Measurements from ENCODE around the gene UCN.
"Not testable (repeated sequence)": the region's sequence is repeated elsewhere in the genome, so short reads cannot be mapped to it uniquely, and the experiment has no call there.

UCN gene

GRCh38 chr2:27323596-27324285 lies 15.5 kb upstream of the UCN start:
- H3K4me3 ChIP-seq (ENCODE audit: low read depth, low read length) = peak overlapping the region; percentile 90
- TF ChIP-seq, protein P1, sequence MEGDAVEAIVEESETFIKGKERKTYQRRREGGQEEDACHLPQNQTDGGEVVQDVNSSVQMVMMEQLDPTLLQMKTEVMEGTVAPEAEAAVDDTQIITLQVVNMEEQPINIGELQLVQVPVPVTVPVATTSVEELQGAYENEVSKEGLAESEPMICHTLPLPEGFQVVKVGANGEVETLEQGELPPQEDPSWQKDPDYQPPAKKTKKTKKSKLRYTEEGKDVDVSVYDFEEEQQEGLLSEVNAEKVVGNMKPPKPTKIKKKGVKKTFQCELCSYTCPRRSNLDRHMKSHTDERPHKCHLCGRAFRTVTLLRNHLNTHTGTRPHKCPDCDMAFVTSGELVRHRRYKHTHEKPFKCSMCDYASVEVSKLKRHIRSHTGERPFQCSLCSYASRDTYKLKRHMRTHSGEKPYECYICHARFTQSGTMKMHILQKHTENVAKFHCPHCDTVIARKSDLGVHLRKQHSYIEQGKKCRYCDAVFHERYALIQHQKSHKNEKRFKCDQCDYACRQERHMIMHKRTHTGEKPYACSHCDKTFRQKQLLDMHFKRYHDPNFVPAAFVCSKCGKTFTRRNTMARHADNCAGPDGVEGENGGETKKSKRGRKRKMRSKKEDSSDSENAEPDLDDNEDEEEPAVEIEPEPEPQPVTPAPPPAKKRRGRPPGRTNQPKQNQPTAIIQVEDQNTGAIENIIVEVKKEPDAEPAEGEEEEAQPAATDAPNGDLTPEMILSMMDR (conservative IDR thresholded peaks at IDR 0.05; ENCODE audit: low read depth, low read length) = no peak
- DNase-seq (ENCODE audit: low read depth) = no peak

GRCh38 chr2:27322766-27323595 lies 14.7 kb upstream of the UCN start, which contains the start of gene MPV17:
MPV17 (minus strand) TSS chr2:27323097; CDS start chr2:27322517, 580 bp downstream.
- DNase-seq (ENCODE audit: low read depth) = peak; percentile 95
- TF ChIP-seq, protein P1 (conservative IDR thresholded peaks at IDR 0.05; ENCODE audit: low read depth, low read length) = no peak
- H3K4me3 ChIP-seq (ENCODE audit: low read depth, low read length) = peak within 1 kb of the TSS; percentile 90

- DNase-seq (ENCODE audit: low read depth) = peak; percentile 21
- TF ChIP-seq, protein P1 (conservative IDR thresholded peaks at IDR 0.05; ENCODE audit: low read depth, low read length) = no peak
Measured at GRCh38 chr2:27322301-27322765, 14.1 kb upstream of the UCN start.

GRCh38 chr2:27320958-27321543 lies 12.8 kb upstream of the UCN start:
- H3K4me3 ChIP-seq (ENCODE audit: low read depth, low read length) = no peak overlapping the region
- peak; percentile 99 for DNase-seq (ENCODE audit: low read depth)
- TF ChIP-seq, protein P1 (conservative IDR thresholded peaks at IDR 0.05; ENCODE audit: low read depth, low read length) = peak; percentile 75

More at GRCh38 chr2:27322301-27322765, 14.1 kb upstream of the UCN start:
- H3K4me3 ChIP-seq (ENCODE audit: low read depth, low read length) = peak overlapping the region; percentile 90

DNA sequence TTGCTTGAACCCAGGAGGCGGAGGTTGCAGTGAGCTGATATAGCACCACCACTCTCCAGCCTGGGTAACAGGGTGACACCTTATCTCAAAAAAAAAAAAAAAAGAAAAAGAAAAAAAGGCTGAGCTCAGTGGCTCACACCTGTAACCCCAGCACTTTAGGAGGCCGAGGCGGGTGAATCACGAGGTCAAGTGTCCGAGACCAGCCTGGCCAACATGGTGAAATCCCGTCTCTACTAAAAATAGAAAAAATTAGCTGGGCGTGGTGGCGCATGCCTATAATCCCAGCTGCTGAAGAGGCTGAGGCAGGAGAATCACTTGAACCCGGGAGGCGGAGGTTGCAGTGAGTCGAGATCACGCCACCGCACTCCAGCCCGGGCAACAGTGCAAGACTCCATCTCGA lies 11.6 kb upstream of the UCN start:
- DNase-seq (ENCODE audit: low read depth); H3K4me3 ChIP-seq (ENCODE audit: low read depth, low read length): not testable (repeated sequence)

DNA sequence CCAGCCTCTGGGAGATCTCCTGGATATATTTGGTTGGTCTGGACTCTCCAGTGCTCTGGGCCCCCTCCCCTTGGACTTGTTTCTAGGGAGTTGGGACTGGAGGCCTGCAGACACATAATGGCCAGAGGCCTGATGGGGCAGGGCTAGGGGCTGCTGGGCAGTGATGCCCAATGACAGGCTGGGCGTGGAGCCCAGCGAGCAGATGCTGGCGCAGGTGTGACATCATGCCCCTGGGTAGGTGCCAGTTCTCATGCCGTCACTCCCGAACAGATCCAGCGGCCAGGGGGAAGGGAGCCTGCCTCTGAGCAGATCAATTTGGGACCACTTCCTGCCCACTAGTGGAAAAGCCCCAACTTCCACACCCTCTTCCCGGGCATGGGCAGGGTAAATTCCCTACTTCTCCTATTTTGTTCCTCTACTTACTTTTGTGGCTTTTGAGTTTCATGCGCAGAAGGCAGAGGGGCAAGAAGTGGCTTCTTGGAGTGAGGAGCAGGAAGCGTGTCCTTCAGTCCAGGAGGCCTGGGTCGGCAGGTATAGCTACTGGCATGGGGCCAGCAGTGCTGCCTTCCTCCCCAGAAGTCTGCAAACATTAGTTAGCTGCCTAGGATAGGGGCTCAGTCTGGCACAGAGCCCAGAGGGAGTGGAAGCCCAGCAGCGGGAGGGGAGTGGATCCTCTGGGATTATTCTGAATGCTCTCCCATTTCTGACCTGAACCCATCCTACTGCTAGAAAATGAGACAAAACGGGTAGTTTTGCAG lies 8.6 kb upstream of the UCN start:
- TF ChIP-seq, protein P1 (conservative IDR thresholded peaks at IDR 0.05; ENCODE audit: low read depth, low read length) = no peak
- DNase-seq (ENCODE audit: low read depth) = no peak
- H3K4me3 ChIP-seq (ENCODE audit: low read depth, low read length) = no peak overlapping the region
